ENCODE data around the gene PLPP1. TPM values are rescaled to one million over a fixed set of nuclear protein-coding genes. Genes with fewer than 3 reads are reported as not detected.
A peak's percentile ranks its signal among the peaks of the same experiment; 100 is the strongest.

The PLPP1 gene
- total and polyA plus RNA-seq, 2 of the 13 experiments (the other 11 are each of a cell fraction or from before 2014, with no cell fraction given) = 7.3 to 12.1 TPM

GRCh38 chr5:55429613-55430253 is 105.0 kb downstream of the PLPP1 start (continued):
- TF ChIP-seq RBM22 (optimal IDR thresholded peaks at IDR 0.05; ENCODE audit: low read length) (peak; percentile 89), PRMT3 (CRISPR knock-in tag; IDR thresholded peaks at IDR 0.05; ENCODE audit: borderline replicate concordance, low read depth) (no peak), SNAPC4 (CRISPR knock-in tag; IDR thresholded peaks at IDR 0.05) (no peak), AHDC1 (CRISPR knock-in tag; IDR thresholded peaks at IDR 0.05; ENCODE audit: borderline replicate concordance) (no peak), REXO4 (CRISPR knock-in tag; IDR thresholded peaks at IDR 0.05; ENCODE audit: borderline replicate concordance) (no peak)
- TF ChIP-seq, protein P1, sequence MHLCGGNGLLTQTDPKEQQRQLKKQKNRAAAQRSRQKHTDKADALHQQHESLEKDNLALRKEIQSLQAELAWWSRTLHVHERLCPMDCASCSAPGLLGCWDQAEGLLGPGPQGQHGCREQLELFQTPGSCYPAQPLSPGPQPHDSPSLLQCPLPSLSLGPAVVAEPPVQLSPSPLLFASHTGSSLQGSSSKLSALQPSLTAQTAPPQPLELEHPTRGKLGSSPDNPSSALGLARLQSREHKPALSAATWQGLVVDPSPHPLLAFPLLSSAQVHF (CRISPR knock-in tag; IDR thresholded peaks at IDR 0.05) = no peak
- TF ChIP-seq, protein P2, sequence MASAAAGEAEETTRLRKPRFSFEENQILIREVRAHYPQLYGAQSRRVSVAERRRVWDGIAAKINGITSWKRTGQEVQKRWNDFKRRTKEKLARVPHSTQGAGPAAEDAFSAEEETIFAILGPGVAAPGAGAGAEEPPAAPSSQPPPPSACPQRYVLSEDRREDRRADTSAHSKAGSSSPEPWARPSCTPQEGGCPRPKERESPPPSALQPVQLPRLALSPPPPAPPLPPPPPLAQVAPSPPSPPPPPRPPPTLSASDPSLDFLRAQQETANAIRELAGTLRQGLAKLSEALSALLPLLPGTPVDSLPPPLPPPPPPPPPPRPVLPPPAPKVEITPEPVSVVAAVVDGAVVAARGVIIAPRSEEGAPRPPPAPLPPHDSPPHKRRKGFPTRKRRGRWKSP (CRISPR knock-in tag; IDR thresholded peaks at IDR 0.05) = no peak
- TF ChIP-seq, protein P3, sequence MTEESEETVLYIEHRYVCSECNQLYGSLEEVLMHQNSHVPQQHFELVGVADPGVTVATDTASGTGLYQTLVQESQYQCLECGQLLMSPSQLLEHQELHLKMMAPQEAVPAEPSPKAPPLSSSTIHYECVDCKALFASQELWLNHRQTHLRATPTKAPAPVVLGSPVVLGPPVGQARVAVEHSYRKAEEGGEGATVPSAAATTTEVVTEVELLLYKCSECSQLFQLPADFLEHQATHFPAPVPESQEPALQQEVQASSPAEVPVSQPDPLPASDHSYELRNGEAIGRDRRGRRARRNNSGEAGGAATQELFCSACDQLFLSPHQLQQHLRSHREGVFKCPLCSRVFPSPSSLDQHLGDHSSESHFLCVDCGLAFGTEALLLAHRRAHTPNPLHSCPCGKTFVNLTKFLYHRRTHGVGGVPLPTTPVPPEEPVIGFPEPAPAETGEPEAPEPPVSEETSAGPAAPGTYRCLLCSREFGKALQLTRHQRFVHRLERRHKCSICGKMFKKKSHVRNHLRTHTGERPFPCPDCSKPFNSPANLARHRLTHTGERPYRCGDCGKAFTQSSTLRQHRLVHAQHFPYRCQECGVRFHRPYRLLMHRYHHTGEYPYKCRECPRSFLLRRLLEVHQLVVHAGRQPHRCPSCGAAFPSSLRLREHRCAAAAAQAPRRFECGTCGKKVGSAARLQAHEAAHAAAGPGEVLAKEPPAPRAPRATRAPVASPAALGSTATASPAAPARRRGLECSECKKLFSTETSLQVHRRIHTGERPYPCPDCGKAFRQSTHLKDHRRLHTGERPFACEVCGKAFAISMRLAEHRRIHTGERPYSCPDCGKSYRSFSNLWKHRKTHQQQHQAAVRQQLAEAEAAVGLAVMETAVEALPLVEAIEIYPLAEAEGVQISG (CRISPR knock-in tag; IDR thresholded peaks at IDR 0.05) = peak; percentile 53; the same call in 1 of the 2 replicates

Data from HepG2 (cell line).